ENCODE data around the gene GALNT3. TPM values are rescaled to one million over a fixed set of nuclear protein-coding genes. Genes with fewer than 3 reads are reported as not detected.

Gene GALNT3
- total RNA-seq, 1 donor from 2014 or later, result 8.3 TPM

DNA sequence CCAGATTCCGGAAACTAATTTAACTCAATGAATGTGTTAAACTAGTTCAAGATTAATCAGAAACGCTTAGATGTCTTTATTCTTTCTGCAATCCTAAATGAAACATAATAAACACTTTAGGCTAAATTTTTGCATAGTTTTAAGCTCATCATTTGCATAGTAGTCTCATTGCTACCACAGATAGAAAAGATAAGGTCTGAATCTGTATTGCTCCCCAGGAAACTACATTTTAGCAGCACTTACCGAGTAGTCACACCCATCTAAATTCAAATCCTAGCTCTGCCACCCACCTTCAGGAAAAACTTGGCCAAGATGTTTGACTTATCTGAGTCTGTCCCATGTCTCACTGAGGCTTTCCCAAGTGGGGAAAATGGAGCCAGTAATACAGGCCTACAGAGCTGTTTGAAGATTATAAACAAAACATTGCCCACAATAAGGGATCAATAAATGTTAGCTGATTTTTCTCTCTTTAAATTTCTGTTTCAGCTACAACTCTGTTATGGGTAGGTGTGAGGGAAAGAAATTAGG lies 87.0 kb downstream of the GALNT3 start:
- H3K36me3 Mint-ChIP-seq, result no peaks in the 10 kb centered on the region
- H3K27ac Mint-ChIP-seq, result no peak overlapping the region
- no peak for TF ChIP-seq CTCF (IDR thresholded peaks at IDR 0.05; ENCODE audit: unreplicated experiment)
- H3K4me1 Mint-ChIP-seq, result no peaks in the 10 kb centered on the region
- peaks cover 16% of the 10 kb centered on the region for H3K9me3 Mint-ChIP-seq
- H3K27me3 Mint-ChIP-seq (ENCODE audit: low read depth), result no peaks in the 10 kb centered on the region
- no peak overlapping the region for H3K4me3 Mint-ChIP-seq
- no peak for DNase-seq (ENCODE audit: low spot score in 2 of 2, unreplicated experiment in 2 of 2)

GRCh38 chr2:165701147-165701546 lies 92.9 kb downstream of the GALNT3 start:
- no peaks in the 10 kb centered on the region for H3K36me3 Mint-ChIP-seq
- H3K4me1 Mint-ChIP-seq, result peaks cover 10% of the 10 kb centered on the region
- H3K27me3 Mint-ChIP-seq (ENCODE audit: low read depth), result no peaks in the 10 kb centered on the region
- no peaks in the 10 kb centered on the region for H3K9me3 Mint-ChIP-seq
- H3K4me3 Mint-ChIP-seq, result no peak overlapping the region
- DNase-seq (ENCODE audit: low spot score in 2 of 2, unreplicated experiment in 2 of 2), result no peak
- no peak overlapping the region for H3K27ac Mint-ChIP-seq
- no peak for TF ChIP-seq CTCF (IDR thresholded peaks at IDR 0.05; ENCODE audit: unreplicated experiment)

DNA sequence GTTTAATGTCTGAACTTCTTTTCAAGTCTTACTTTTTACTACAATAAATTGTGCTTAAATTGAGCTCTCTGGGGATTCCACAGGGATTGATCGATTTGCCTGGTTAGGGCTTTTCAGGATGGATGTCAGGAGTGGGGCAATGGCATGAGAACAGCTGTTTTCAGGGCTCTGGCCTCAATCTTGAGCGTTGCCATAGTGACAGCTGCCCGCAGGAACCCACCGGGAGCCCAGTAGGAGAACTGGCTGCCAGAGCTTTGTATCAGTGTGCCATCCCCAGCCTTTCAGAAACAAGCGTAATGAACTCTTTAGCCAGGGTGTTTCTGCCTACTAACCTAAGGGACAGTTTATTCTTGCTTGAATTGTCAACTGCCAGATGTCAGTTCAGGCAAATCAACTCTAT lies 93.5 kb downstream of the GALNT3 start:
- no peaks in the 10 kb centered on the region for H3K9me3 Mint-ChIP-seq
- no peak for DNase-seq (ENCODE audit: low spot score in 2 of 2, unreplicated experiment in 2 of 2)
- no peaks in the 10 kb centered on the region for H3K27me3 Mint-ChIP-seq (ENCODE audit: low read depth)
- no peaks in the 10 kb centered on the region for H3K36me3 Mint-ChIP-seq
- H3K4me1 Mint-ChIP-seq, result peaks cover 10% of the 10 kb centered on the region
- no peak overlapping the region for H3K27ac Mint-ChIP-seq
- no peak overlapping the region for H3K4me3 Mint-ChIP-seq
- TF ChIP-seq CTCF (IDR thresholded peaks at IDR 0.05; ENCODE audit: unreplicated experiment), result no peak

GRCh38 chr2:165699946-165700345 lies 94.1 kb downstream of the GALNT3 start:
- no peak for TF ChIP-seq CTCF (IDR thresholded peaks at IDR 0.05; ENCODE audit: unreplicated experiment)
- Mint-ChIP-seq H3K27me3 (ENCODE audit: low read depth) (no peaks in the 10 kb centered on the region), H3K4me1 (peaks cover 10% of the 10 kb centered on the region), H3K36me3 (no peaks in the 10 kb centered on the region), H3K4me3 (no peak overlapping the region), H3K9me3 (no peaks in the 10 kb centered on the region), H3K27ac (no peak overlapping the region)
- no peak for DNase-seq (ENCODE audit: low spot score in 2 of 2, unreplicated experiment in 2 of 2)

- Mint-ChIP-seq H3K27ac (no peak overlapping the region), H3K36me3 (no peaks in the 10 kb centered on the region), H3K4me3 (no peak overlapping the region), H3K27me3 (ENCODE audit: low read depth) (no peaks in the 10 kb centered on the region), H3K4me1 (peaks cover 10% of the 10 kb centered on the region), H3K9me3 (no peaks in the 10 kb centered on the region)
- peak; percentile 38 for TF ChIP-seq CTCF (IDR thresholded peaks at IDR 0.05; ENCODE audit: unreplicated experiment)
- no peak for DNase-seq (ENCODE audit: low spot score in 2 of 2, unreplicated experiment in 2 of 2)
Observed at GRCh38 chr2:165698444-165698884, 95.6 kb downstream of the GALNT3 start.
